HS-5 (cell line): Measurements from ENCODE around the gene B3GALNT2.
A peak's percentile ranks its signal among the peaks of the same experiment; 100 is the strongest.

Experiments used
- DNase-seq: peaks from one replicate; pipeline ENCODE4 v3.0.0-alpha.2; 2012; ENCODE audit warnings: low read depth

B3GALNT2 gene

DNA sequence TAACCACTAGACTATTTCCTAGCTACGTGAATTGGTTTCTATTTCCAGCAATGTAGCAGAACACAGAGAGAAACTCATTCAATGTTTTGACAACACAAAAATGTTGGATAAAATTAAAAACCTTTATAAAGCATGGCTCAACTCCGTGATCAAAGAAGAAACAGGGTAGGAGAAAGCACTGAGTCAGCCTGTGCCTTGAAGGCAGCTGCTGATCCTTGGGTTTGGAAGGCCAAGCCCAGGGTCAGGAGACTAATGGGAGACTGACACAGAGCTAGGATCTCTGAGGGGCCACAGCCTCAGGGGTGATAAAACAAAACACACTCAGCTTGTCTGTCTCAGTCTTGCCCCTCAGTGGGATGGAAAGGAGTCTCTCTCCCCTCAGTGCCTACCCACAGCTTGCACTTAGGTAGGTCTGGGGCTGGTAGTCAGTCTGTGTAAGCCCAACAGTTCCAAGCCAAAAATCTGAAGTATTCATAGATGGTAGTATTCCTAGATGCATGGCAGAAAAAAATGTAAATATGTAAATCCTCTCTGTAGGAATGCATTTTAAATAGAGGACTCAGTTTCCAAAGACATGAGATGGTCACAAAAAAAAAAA lies 53.3 kb downstream of the B3GALNT2 start:
- no peak for DNase-seq

DNA sequence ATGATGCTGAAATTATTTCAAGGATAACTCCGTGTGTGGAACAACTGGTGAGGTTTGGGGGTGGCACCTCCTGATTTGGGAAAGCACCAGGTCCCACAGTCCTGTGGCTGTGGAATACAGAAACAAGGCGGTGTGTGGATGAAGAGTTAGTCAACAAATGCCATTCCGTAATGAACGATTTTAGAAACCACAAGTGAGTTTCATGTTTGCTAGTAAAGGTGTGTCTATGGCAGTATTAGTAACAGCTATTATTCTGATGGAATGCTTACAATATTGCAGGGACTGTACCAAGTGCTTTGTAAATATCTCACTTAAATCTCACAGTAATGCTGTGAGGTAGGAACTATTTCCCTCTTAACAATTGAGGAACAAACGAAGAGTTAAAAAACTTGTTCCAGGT lies 53.8 kb downstream of the B3GALNT2 start:
- no peak for DNase-seq

DNA sequence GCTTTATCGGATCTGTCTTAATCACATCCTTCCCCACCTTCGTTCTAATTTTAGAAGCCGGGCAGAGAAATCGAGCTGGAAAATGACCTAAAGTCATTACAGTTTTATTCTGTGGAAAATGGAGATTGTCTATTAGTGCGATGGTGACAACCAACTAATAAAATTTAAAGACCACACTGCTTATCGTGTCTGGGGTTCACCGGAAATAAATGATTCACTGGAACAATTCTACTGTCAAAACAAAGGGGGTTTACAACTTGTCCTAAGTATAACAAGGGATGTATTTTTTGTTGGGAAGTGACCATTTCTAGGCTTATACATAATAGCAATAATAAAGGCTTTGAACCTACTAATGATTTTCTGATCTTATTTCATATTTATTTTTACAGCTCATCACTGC lies 55.6 kb downstream of the B3GALNT2 start:
- no peak for DNase-seq

DNA sequence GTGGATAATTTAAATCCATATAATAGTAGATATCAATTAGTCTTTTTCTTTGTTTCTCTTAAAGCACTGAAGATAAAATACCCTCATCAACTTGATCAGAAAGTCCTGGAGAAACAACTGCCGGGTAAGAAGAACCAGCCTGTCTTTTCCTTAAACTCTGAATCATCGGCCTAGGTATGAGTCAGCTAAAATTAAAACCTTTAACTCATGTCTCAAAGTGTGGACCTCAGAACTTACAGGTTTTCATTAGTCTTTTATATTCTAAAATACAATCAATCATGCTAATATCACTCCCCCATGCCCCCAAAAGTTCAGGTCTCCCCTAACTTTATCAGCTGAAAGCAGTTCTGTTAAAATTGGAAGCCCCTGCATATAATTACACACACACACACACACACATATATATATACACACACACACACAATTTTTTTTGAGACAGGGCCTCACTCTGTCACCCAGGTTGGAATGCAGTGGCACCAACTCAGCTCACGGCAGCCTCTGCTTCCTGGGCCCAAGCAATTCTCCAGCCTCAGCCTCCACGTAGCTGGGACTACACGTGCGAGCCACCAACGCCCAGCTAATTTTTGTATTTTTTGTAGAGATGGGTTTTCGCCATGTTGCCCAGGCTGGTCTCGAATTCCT lies 61.3 kb downstream of the B3GALNT2 start:
- DNase-seq, result peak; percentile 36

DNA sequence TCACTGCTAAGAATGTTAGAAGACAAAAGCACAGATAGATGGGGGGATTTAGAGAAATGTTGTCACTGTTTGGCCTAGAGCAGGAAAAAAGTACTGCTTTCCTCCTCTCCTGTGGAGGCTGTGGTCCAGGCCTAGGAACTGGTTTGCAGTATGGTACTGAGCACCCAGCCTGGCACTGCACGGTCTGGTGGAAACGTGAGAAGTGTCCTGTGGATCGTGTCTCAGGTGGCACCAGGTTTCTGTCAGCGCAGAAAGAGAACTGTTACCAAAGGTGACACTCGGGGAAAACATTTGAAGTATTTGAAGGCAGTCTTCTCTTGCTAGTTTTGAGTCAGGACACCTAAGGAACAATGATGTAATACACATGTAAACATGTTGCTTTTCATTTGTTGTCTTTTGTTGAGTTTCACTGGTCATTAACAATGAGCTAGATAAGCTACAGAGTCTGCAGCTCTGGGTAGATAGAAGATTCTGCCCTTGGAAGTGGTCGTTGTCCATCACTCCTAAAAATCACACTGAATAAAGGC lies 63.0 kb downstream of the B3GALNT2 start:
- DNase-seq, result no peak

DNA sequence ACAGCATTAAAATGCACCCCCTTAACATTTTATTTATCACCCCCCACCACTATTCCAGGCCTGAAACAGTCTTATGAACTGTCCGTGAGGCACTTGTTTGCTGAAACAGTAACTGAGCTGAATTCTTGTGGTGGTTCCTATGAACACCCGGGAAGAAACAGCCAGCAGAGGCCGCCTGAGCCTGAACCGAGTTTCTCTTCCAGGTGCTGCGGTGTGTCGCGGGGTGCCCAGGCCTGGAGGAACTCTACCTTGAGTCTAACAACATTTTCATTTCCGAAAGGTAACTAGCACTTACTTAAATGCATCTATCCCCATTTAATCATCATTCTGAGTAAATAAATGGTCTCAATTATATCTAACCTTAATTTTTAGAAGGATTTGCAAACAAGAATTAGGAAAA lies 70.3 kb downstream of the B3GALNT2 start:
- no peak for DNase-seq

DNA sequence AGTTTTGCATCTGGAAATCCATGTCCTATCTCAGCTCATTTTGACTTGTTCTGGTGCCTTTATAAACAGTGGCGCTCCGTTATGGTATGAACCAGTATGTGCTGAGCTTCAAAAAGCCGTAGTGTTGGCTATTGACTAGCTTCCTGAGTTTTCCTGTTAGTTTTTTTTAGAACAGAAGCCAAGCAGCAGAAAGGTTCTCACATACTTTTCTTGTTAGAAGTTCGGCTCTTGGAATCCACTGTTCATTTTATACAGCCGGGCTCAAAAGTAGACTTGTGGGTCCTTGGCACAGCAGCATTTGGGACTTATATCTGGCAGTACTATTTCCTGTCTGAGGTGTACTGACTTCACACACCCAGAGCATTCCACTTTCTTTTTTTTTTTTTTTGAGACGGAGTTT lies 73.3 kb downstream of the B3GALNT2 start:
- DNase-seq, result no peak

DNA sequence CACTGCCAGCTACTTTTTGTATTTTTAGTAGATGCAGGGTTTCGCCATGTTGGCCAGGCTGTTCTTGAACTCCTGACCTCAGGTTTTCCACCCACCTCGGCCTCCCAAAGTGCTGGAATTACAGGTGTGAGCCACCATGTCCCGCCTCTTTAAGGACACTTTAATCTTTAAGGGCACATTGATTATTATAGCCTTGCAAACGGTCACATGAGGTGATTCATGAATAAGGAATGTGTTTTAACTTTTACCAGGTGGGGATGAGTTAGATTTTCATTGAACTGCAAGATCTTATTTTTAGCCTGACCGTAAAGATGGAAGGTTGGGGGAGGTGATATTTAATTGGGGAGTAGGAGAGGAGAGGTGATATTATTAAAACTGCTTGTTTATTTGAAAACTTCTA lies 75.1 kb downstream of the B3GALNT2 start:
- peak; percentile 35 for DNase-seq

DNA sequence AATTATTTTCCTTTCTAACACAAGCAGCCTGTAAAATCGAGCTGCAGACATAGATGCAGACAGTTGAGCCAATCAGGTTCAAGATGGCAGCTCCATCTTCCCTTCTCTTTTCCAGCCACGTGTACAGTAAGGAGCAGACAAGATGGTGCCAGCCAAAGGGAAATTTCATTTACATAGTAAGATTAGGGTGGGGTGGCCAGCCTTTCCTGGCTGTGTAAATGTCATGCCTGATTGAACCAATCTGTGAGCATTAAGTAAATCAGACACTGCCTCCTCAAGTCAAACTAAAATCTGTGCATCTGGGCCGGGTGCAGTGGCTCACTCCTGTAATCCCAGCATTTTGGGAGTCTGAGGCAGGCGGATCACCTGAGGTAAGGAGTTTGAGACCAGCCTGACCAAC lies 76.8 kb downstream of the B3GALNT2 start:
- no peak for DNase-seq

DNA sequence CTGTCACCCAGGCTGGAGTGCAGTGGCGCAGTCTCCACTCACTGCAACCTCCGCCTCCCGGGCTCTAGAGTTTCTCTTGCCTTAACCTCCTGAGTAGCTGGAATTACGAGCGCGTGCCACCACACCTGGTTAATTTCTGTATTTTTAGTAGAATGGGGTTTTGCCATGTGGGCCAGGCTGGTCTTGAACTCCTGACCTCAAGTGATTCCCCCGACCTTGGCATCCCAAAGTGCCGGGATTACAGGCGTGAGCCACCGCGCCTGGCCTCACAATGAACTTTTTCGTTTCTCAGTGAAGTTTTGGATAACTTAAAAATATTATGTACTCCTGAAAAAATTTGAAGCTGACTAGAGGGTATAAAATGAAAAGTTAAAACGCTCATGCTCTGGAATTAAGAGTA lies 77.6 kb downstream of the B3GALNT2 start:
- no peak for DNase-seq

DNA sequence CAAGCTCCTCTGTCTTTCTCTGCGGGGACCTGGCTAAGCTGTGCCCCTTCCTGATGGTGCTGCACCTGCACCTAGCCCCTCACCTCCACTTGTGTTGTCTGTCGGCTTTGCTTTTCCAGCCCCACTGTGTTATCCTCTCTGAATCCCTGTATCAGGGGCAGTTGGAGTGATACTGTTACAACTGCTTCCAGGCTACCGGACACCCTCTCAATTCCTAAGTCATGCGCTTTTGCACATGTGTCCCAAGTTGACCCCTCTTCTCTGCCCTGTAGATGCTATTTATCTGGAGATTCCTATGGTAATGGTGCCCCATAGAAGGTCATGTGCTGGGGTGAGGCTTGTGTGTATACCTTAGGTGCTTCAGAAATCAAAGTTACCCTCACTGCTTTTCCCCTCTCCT lies 78.1 kb downstream of the B3GALNT2 start:
- DNase-seq, result no peak

DNA sequence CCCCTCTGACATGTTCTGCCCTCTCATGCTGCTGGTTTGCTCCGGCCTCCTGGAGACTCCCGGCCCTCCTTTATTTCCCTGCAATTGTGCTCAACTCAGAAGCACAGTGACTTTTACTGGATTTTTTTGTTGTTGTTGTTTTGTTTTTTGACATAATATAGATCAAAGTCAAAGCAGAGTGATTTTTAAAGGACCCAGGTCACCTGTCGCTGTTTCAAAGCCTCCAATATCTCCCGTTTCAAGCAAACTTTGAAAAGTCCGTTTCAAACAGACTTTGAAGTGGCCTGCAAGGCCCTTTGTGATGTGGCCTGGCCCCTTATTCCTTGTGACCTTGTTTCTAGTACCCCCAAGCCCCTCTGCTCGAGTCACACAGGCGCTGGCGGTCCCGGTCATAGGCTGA lies 78.9 kb downstream of the B3GALNT2 start:
- no peak for DNase-seq

DNA sequence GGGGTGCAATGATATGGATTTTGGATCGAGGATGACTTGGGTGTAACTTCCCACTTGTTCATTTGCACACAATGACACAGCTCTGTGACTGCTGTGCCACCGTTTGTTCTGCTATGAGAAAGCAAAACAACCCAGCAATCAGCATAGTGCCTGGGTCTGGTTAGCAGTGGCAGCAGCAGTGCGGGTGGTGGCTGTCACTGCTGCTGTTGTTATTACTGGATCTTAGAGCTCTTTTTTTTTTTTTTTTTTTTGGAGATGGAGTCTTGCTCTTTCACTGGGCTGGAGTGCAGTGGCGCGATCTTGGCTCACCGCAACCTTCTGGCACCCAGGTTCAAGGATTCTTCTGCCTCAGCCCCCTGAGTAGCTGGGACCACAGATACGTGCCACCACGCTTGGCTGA lies 80.2 kb downstream of the B3GALNT2 start:
- no peak for DNase-seq

DNA sequence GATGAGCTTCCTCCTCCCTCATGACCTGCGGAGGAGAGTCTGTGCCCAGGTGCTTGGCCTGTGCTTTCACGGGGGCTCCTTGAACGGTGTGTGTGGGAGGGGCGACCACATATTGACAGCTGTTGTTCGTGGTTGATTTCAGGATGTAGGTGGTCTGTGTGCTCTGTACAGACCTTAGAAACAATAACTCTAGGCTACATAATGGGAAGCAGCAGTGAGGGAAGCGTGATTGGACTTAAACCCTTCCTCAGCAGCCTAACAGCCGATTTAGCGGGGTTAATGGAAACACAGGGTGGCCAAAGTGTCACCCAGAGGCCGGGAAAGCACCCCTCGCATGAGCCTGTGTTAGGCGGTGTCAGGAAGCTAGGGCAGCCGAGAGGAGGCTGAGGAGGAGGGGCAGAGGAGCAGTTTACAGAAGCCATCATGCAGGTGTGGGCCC lies 81.0 kb downstream of the B3GALNT2 start:
- no peak for DNase-seq

DNA sequence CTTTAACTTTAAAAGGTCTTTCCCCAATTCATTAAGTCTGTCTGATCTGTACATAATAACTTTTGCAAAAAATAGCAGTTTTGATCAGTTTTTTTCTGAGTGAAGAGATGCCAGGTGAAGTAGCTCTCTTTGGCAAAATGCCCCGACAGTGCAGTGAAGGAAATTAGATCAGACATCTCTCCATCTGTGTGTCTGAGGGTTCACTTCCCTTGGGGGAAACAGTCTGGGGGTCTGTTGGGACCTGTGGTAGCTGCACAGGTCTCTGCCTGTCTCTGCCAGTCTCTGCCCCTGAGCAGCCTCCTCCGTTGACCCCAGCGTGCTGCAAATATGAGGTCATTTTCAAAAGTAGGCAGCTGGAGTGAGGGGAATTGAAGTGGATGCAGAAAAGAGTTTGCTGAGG lies 82.5 kb downstream of the B3GALNT2 start:
- DNase-seq, result no peak

DNA sequence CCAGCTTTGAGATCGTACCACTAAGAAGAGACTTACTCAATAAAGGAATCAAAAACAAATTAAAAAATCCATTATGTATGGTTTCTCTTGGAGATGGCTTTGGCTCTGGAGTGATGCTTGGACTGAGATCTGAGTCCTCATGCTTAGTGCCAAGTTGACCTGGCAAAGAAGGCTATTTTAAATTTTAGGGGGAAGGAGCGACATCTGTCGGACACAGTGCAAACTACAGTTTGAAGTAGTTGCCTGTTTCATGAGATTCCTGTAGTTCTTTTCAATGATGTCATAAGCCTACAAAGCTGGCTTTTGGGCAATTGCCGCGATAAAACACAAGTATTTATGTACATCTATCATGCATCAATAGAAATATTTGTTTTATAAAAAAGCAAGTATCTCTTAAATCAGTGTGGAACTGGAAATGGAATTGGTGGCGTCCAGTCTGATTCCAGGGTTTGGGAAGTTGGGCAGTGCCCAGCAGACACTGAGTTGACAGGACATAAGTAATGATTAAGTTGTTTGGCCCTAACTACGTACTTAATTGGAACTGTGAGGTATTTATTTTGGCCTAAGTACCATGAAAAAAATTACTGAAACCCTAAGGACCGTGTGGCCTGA lies 87.1 kb downstream of the B3GALNT2 start:
- DNase-seq, result peak; percentile 80

DNA sequence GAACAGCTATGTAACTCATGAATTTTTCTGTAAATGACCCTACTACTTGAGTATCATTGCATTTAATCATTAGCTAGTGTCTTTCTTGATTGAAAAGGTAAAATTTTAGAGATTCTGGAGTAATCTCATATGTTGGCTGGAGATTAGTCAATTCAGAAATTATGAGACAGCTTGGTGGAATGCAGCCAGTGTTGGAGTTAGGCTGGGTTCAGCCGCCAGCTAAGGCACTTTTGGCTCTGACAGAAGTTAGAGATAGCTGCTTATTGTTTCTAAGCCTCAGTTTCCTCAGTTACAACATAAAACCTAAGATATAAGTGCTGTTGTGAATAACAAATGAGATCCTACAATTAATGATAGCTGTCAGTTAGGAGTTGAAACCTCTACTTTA lies 87.6 kb downstream of the B3GALNT2 start:
- DNase-seq, result no peak

DNA sequence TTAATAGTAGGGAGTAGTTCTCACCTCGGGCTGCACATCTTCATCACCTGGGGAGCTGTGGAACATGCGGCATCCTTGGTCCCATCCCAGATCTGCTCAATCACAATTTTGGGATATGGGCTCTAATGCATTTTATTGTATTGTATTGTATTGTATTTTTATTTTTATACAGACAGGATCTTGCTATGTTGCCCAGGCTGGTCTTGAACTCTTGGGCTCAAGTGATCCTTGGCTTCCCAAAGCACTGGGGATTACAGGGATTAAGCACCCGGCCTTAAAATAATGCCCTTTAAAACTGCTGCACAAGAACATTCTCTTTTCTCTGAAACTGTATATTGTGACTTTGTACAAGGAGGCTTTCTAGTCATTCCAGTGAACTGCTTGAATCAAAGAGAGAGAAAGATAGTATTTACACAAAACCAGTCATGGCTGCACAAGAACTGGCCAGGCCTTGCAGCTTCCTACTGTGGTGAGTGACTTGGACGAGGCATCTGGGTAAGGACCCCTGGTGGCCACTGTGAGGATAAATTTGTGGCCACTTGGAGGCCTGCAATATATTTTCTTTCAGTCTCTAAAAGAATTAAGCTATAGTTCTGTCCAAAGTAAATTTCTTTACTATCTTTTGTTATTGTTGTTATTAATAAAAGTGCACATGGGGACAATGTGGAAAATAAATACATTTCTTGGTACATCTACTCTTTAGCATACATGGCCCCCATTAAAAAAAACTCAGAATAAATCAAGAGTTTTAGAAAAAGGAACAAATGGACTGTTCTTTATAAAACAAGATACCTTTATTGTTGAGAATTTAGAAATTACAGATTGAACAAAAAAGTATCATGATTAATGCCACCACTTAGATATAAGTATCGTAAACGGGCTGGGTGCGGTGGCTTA lies 89.0 kb downstream of the B3GALNT2 start:
- DNase-seq, result no peak

DNA sequence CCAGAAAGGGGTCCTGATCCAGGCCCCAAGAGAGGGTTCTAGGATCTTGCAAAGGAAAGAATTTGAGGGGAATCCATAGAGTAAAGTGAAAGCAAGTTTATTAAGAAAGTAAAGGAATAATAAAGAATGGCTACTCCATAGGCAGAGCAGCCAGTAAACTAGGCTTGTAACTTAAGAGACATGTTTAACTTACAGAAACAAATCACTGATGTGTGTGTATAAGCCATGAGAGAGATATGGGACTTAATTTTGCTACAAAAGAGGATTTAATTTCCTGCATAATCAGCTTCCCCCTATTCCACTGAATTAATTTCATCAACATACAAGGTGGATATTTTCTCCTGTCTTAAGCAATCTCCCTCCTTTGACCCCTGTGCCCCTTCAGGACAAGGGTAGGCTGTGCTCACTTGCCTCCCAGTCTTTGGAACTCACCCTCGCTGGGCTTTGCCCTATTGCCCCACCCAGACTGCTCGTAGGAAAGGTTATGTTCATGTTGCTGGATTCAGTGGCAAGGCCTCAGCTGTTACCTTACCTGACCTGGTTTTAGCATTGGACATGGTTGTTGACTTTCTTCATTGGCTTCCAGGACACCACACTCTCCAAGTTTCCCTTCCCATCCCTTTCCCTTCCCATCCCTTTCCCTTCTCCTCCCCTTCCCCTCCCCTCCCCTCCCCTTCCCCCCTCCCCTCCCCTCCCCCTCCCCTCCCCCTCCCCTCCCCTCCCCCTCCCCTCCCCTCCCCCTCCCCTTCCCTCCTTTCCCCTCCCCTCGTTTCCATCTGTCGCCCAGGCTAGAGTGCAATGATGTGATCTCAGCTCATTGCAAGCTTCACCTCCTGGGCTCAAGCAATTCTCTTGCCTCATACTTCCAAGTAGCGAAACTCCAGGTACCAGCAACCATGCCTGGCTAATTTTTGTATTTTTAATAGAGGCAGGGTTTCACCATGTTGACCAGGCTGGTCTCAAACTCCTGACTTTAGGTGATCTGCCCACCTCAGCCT lies 92.5 kb downstream of the B3GALNT2 start:
- no peak for DNase-seq

DNA sequence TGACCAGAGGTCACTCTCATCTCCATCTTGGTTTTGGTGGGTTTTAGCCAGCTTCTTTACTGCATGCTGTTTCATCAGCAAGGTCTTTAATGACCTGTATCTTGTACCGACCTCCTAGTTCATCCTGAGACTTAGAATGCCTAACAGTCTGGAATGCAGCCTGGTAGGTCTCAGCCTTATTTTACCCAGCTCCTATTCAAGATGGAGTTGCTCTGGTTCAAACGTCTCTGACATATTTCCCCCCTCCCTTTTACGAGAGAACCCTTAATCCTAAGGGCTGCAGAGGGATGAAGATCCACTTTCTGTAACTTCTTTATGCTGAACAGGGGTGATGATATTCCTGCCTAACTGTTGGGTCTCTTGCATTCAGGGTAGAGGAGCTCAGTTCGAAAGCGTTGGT lies 93.8 kb downstream of the B3GALNT2 start:
- DNase-seq, result no peak
